Measurements from ENCODE around the gene IFNA6.
"Not testable (repeated sequence)": the region's sequence is repeated elsewhere in the genome, so short reads cannot be mapped to it uniquely, and the experiment has no call there.

The IFNA6 gene

GRCh38 chr9:21381448-21382339, 31.0 kb upstream of the IFNA6 start (continued):
- TF ChIP-seq ZSCAN5A (tag by site-specific recombination; IDR thresholded peaks at IDR 0.05): no peak
- TF ChIP-seq ZNF776 (tag by site-specific recombination; IDR thresholded peaks at IDR 0.05; ENCODE audit: borderline replicate concordance): no peak
- no peak for TF ChIP-seq ZNF830 (tag by site-specific recombination; IDR thresholded peaks at IDR 0.05; ENCODE audit: low read depth)
- no peak for TF ChIP-seq ZNF433 (tag by site-specific recombination; IDR thresholded peaks at IDR 0.05; ENCODE audit: low read depth)

GRCh38 chr9:21371467-21371866, 20.8 kb upstream of the IFNA6 start:
- CTCF ChIA-PET: interaction anchor here (0.6 to 1.6 kb wide), 2 partner anchors 118 to 119 kb away, joined by 4 to 5 read pairs; no protein-coding TSS in a partner anchor
- POLR2A ChIA-PET; H3K4me1 ChIP-seq (ENCODE audit: control insufficient read depth, insufficient read depth, low read length); H3K36me3 ChIP-seq (ENCODE audit: control insufficient read depth in 2 of 2, insufficient read depth in 1 of 2, low read length in 2 of 2); H3K4me3 ChIP-seq (ENCODE audit: low read depth, low read length); H3K27ac ChIP-seq (ENCODE audit: extremely low read depth, low read depth, low read length); H3K9me3 ChIP-seq (ENCODE audit: control insufficient read depth, insufficient read depth, low read depth, low read length): not testable (repeated sequence)

GRCh38 chr9:21367957-21368356, 17.3 kb upstream of the IFNA6 start, which contains the start of gene IFNA13:
Gene IFNA13 (minus strand): TSS chr9:21368057. CDS start chr9:21368010, 47 bp downstream.
- TF ChIP-seq ZBTB10 (tag by site-specific recombination; IDR thresholded peaks at IDR 0.05): no peak
- TF ChIP-seq ZNF664 (tag by site-specific recombination; IDR thresholded peaks at IDR 0.05): no peak
- TF ChIP-seq ZNF48 (tag by site-specific recombination; IDR thresholded peaks at IDR 0.05): no peak
- TF ChIP-seq PRDM6 (tag by site-specific recombination; IDR thresholded peaks at IDR 0.05): no peak
- no peak for TF ChIP-seq ZNF658 (tag by site-specific recombination; IDR thresholded peaks at IDR 0.05)
- CTCF ChIA-PET: interaction anchor here (0.7 to 1.4 kb wide), 2 partner anchors 27 to 50 kb away, joined by 3 to 4 read pairs; no protein-coding TSS in a partner anchor

GRCh38 chr9:21367169-21367568, 16.5 kb upstream of the IFNA6 start:
- POLR2A ChIA-PET; H3K9me3 ChIP-seq (ENCODE audit: control insufficient read depth, insufficient read depth, low read depth, low read length); H3K4me3 ChIP-seq (ENCODE audit: low read depth, low read length); H3K27ac ChIP-seq (ENCODE audit: extremely low read depth, low read depth, low read length); H3K36me3 ChIP-seq (ENCODE audit: control insufficient read depth in 2 of 2, insufficient read depth in 1 of 2, low read length in 2 of 2); H3K4me1 ChIP-seq (ENCODE audit: control insufficient read depth, insufficient read depth, low read length): not testable (repeated sequence)
- CTCF ChIA-PET: interaction anchor here (0.7 kb wide), 1 partner anchor 118 kb away, joined by 4 read pairs; no protein-coding TSS in a partner anchor

More at GRCh38 chr9:21367957-21368356, 17.3 kb upstream of the IFNA6 start, which contains the start of gene IFNA13:
- no peak within 1 kb of the TSS for H3K27ac ChIP-seq (ENCODE audit: extremely low read depth, low read depth, low read length)
- H3K36me3 ChIP-seq (ENCODE audit: control insufficient read depth in 2 of 2, insufficient read depth in 1 of 2, low read length in 2 of 2): no peaks in the 10 kb centered on the region
- no peaks in the 10 kb centered on the region for H3K9me3 ChIP-seq (ENCODE audit: control insufficient read depth, insufficient read depth, low read depth, low read length)
- no peaks in the 10 kb centered on the region for H3K4me1 ChIP-seq (ENCODE audit: control insufficient read depth, insufficient read depth, low read length)
- H3K4me3 ChIP-seq (ENCODE audit: low read depth, low read length): no peak within 1 kb of the TSS
- POLR2A ChIA-PET: no interaction called here

All from HEK293 (cell line).